ENCODE measurements around the gene ISL2. TPM values are rescaled to one million over a fixed set of nuclear protein-coding genes. Genes with fewer than 3 reads are reported as not detected.

ISL2 gene
- total and polyA plus RNA-seq, 2 donors (not counting 1 experiment from before 2014, with no cell fraction given): 0.03 to 0.17 TPM

GRCh38 chr15:76321602-76322001 lies 15.0 kb upstream of the ISL2 start:
- H2AFZ ChIP-seq (ENCODE audit: low read length): no peak overlapping the region
- H3K9ac ChIP-seq (ENCODE audit: insufficient read depth, low read length): no peak overlapping the region
- no peak for DNase-seq (ENCODE audit: low read depth in 2 of 2)
- H3K4me2 ChIP-seq (ENCODE audit: extremely low read depth, insufficient read depth, low read length): no peak overlapping the region
- peaks cover 27% of the 10 kb centered on the region for H3K27me3 ChIP-seq (ENCODE audit: control insufficient read depth, insufficient read depth, low read length)
- no peak overlapping the region for H3K27ac ChIP-seq (ENCODE audit: insufficient read depth, low read length)
- H3K4me1 ChIP-seq (ENCODE audit: control insufficient read depth, extremely low read depth, insufficient read depth, low read length): no peaks in the 10 kb centered on the region
- H3K4me3 ChIP-seq (replicated peaks in 1 of 4; ENCODE audit: control extremely low read depth in 1 of 4, insufficient read depth in 1 of 4, low read depth in 3 of 4, low read length in 4 of 4): no peak overlapping the region
- H4K20me1 ChIP-seq (ENCODE audit: control insufficient read depth, extremely low read depth, insufficient read depth, low read length): no peaks in the 10 kb centered on the region
- no peaks in the 10 kb centered on the region for H3K79me2 ChIP-seq (ENCODE audit: control insufficient read depth, insufficient read depth, low read length)
- H3K9me3 ChIP-seq (ENCODE audit: control insufficient read depth, insufficient read depth, low read depth, low read length): no peaks in the 10 kb centered on the region
- TF ChIP-seq CTCF (conservative IDR thresholded peaks at IDR 0.05 in 1 of 2, IDR thresholded peaks at IDR 0.05 in 1 of 2; ENCODE audit: low read depth in 1 of 2, low read length in 2 of 2) (no peak), EZH2 (IDR thresholded peaks at IDR 0.05; ENCODE audit: low read length, missing control alignments) (no peak)
- no peaks in the 10 kb centered on the region for H3K36me3 ChIP-seq (ENCODE audit: control insufficient read depth, insufficient read depth, low read length)

GRCh38 chr15:76324066-76324465 lies 12.5 kb upstream of the ISL2 start:
- H3K36me3 ChIP-seq (ENCODE audit: control insufficient read depth, insufficient read depth, low read length): no peaks in the 10 kb centered on the region
- no peaks in the 10 kb centered on the region for H3K79me2 ChIP-seq (ENCODE audit: control insufficient read depth, insufficient read depth, low read length)
- no peaks in the 10 kb centered on the region for H3K9me3 ChIP-seq (ENCODE audit: control insufficient read depth, insufficient read depth, low read depth, low read length)
- H4K20me1 ChIP-seq (ENCODE audit: control insufficient read depth, extremely low read depth, insufficient read depth, low read length): no peaks in the 10 kb centered on the region
- peaks cover 21% of the 10 kb centered on the region for H3K27me3 ChIP-seq (ENCODE audit: control insufficient read depth, insufficient read depth, low read length)
- no peak for DNase-seq (ENCODE audit: low read depth in 2 of 2)
- no peak overlapping the region for H2AFZ ChIP-seq (ENCODE audit: low read length)
- no peak overlapping the region for H3K4me2 ChIP-seq (ENCODE audit: extremely low read depth, insufficient read depth, low read length)
- H3K4me3 ChIP-seq (replicated peaks in 1 of 4; ENCODE audit: control extremely low read depth in 1 of 4, insufficient read depth in 1 of 4, low read depth in 3 of 4, low read length in 4 of 4): no peak overlapping the region
- no peaks in the 10 kb centered on the region for H3K4me1 ChIP-seq (ENCODE audit: control insufficient read depth, extremely low read depth, insufficient read depth, low read length)
- H3K27ac ChIP-seq (ENCODE audit: insufficient read depth, low read length): no peak overlapping the region
- no peak overlapping the region for H3K9ac ChIP-seq (ENCODE audit: insufficient read depth, low read length)
- TF ChIP-seq EZH2 (IDR thresholded peaks at IDR 0.05; ENCODE audit: low read length, missing control alignments): no peak
- no peak for TF ChIP-seq CTCF (conservative IDR thresholded peaks at IDR 0.05 in 1 of 2, IDR thresholded peaks at IDR 0.05 in 1 of 2; ENCODE audit: low read depth in 1 of 2, low read length in 2 of 2)

DNA sequence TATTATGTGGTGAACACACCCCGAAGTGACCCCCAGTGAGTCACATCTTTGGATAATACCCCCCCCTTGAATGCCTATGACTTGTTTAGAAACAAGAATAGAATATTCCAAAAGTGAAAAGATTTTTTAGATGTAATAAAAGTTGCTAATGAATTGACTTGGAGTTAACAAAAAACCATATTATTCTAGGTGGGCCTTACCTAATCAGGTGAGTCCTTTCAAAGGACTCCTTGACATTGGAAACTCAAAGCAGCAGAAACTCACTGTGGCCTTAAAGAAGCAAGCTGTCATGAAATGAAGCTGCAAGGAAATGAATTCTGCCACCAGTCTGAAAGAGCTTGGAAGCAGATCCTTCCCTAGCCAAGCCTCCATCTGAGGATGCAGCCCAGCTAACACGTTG lies 10.9 kb upstream of the ISL2 start:
- H3K9me3 ChIP-seq (ENCODE audit: control insufficient read depth, insufficient read depth, low read depth, low read length): no peaks in the 10 kb centered on the region
- H2AFZ ChIP-seq (ENCODE audit: low read length): no peak overlapping the region
- no peak overlapping the region for H3K9ac ChIP-seq (ENCODE audit: insufficient read depth, low read length)
- peaks cover 17% of the 10 kb centered on the region for H3K27me3 ChIP-seq (ENCODE audit: control insufficient read depth, insufficient read depth, low read length)
- no peaks in the 10 kb centered on the region for H3K79me2 ChIP-seq (ENCODE audit: control insufficient read depth, insufficient read depth, low read length)
- no peak overlapping the region for H3K4me3 ChIP-seq (replicated peaks in 1 of 4; ENCODE audit: control extremely low read depth in 1 of 4, insufficient read depth in 1 of 4, low read depth in 3 of 4, low read length in 4 of 4)
- no peaks in the 10 kb centered on the region for H3K4me1 ChIP-seq (ENCODE audit: control insufficient read depth, extremely low read depth, insufficient read depth, low read length)
- no peaks in the 10 kb centered on the region for H4K20me1 ChIP-seq (ENCODE audit: control insufficient read depth, extremely low read depth, insufficient read depth, low read length)
- no peaks in the 10 kb centered on the region for H3K36me3 ChIP-seq (ENCODE audit: control insufficient read depth, insufficient read depth, low read length)
- no peak overlapping the region for H3K4me2 ChIP-seq (ENCODE audit: extremely low read depth, insufficient read depth, low read length)
- TF ChIP-seq EZH2 (IDR thresholded peaks at IDR 0.05; ENCODE audit: low read length, missing control alignments) (no peak), CTCF (conservative IDR thresholded peaks at IDR 0.05 in 1 of 2, IDR thresholded peaks at IDR 0.05 in 1 of 2; ENCODE audit: low read depth in 1 of 2, low read length in 2 of 2) (no peak)
- H3K27ac ChIP-seq (ENCODE audit: insufficient read depth, low read length): no peak overlapping the region
- no peak for DNase-seq (ENCODE audit: low read depth in 2 of 2)

Measured in fibroblast of lung (primary cell).